ENCODE results near the gene FCSK. TPM values are rescaled to one million over a fixed set of nuclear protein-coding genes. Genes with fewer than 3 reads are reported as not detected.
A peak's percentile ranks its signal among the peaks of the same experiment; 100 is the strongest.

Gene FCSK
- total RNA-seq, 1 donor from 2014 or later: 6.5 TPM

DNA sequence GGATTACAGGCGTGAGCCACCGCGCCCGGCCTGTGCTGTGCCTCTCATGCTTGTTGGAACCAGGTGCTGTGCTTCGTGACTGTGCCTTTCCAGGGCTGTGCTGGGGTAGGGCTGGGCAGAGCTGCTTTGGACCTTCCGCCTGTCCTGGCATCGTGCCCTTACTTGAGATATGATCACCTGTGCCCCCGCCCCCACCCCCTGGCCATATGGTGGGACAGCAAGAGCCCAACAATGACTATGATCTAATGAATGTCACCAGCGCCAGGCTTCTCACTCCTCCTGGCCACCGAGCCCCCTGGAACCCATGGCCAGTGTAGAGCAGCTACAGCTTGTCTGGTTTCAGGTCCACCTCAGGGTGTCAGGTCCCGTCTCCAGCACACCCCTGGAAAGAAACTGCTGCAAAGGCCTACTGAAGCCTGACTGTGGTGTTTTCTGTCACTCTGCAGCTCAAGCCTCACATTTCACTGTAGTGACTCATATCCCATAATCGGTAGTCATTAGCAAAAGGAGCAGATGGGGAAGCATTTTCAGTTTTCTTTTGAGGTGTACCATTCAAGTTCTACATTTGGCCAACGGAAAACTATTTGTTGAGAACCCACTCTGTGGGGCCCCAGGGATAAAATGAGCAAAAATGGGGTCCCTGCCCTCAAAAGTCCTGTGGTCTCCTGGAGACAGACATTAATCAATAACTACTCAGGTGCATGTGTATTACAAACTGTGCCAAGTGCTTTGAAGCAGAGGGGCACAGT, 22.1 kb downstream of the FCSK start:
- DNase-seq (ENCODE audit: low spot score): peak; percentile 63

DNA sequence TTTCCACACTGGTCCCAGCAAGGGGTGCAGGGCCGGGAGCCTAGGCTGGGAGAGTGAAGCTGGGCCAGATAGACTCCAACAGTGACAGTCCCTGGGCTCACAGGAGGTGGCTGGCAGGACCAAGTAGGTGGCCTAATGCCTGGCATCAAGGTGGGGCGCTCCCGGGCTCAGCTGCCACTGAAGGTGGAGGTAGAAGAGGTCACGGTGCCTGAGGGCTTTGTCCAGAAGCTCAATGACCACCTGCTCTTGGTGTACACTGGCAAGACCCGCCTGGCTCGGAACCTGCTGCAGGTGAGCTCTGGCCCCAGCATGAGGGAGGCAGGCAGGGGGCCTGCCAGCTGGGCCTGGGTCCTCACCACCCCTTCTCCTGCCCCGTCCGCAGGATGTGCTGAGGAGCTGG, 23.8 kb downstream of the FCSK start:
- no peak for DNase-seq (ENCODE audit: low spot score)

DNA sequence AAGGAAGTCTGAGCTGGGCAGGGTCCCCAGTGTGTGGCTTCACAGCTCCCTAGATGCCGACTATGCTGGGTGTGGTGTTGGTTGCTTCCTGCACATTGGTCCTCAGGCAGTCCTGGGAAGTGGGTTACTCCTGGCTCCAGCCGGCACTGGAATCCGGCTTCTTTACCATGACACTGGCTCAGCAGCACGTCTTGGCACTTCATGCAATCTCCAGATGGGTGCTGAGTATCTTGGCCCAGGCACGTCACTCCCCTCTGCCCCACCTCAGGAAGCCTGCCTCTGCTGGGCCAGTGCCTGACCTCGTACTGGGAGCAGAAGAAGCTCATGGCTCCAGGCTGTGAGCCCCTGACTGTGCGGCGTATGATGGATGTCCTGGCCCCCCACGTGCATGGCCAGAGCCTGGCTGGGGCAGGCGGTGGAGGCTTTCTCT, 24.5 kb downstream of the FCSK start:
- peak; percentile 18 for DNase-seq (ENCODE audit: low spot score)

DNA sequence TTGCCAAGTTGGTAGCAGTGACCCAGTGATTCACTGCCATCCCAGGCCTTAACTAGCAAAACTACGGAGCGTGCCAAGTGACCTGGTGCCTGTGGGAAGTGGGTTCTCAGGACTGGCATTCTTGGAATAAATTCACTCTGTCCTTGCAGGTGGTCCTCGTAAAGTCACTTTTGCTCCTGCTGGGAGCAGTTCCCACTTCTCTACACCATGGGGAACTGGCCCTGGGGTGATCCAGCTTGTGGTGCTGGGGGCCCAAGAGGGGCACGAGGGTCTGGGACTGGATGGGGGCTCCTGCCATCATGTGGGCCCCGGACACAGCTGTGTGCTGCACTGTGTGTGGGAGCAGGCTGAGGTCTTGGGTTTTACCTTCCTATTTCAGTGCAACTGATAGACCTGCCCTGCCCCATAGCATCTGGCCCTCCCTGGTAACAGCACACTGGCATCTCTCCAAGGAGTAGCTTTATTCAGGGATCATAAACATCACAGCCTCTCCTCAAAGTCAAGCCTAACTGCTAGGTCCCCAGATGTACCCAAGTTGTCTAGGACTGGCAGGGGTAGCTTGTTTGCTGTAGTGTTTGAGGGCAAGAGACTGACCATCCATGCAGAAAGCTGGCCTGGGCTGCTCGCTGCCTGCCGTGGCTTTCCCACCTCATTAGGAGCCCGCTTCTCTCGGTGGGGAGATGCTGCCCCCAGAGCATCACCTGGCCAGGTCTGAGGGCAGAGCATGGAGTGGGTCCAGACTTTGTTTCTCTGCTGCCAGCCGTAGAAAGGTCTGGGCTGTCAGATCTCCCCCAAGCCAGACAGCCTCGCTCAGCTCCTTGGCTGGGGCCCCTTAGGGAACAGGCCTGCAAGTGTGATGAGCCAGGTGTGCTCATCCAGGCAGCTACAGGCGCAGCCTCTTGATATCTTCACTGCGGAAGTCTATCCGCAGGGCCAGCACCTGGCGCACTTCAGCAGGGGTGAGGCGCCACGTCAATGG, 26.0 kb downstream of the FCSK start:
- DNase-seq (ENCODE audit: low spot score): no peak

DNA sequence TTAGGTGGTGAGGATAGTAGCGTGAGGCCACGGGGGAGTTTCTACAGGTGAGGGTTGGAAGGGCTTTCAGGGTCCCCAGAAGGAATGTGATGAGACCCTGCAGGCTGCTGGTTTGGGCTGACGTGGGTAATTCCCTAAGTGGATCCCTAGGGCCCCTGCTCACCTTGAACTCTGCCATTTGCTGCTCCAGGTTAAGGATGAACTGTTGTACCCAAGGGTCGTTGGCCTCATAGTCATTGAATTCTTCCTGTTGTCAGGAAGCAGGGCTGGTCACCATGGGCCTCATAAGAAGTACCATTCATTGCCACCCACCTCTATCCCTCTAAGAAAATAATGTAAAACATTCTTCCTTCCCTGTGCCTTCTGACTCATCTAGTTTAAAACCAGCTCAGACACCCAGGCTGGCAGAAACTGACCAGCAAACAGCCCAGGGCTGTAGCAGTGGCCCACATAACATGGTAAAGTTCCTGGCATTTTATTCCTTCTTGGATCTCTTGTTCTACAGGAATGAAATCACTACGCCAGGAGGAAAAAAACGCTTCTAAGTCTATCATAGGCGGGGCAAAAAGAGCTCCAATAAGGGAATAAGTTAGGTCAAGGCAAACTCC, 27.6 kb downstream of the FCSK start:
- no peak for DNase-seq (ENCODE audit: low spot score)

DNA sequence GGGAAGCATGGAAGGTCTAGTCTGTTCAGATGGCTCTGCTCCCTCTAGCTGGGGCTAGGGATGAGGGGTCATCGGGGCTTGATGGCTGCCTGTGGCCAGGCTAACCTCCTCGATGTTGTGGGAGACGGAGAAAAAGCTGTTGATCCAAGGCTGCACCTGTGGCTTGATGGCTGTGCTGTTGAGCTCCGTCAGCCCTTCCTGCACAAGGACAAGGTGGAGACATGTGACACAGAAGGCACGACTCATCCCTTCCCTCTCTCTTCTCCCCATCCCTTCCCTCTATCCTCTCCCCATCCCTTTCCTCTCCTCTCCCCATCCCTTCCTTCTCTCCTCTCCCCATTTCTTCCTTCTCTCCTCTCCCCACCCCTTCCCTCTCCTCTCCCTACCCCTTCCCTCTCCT, 28.2 kb downstream of the FCSK start:
- DNase-seq (ENCODE audit: low spot score): no peak

DNA sequence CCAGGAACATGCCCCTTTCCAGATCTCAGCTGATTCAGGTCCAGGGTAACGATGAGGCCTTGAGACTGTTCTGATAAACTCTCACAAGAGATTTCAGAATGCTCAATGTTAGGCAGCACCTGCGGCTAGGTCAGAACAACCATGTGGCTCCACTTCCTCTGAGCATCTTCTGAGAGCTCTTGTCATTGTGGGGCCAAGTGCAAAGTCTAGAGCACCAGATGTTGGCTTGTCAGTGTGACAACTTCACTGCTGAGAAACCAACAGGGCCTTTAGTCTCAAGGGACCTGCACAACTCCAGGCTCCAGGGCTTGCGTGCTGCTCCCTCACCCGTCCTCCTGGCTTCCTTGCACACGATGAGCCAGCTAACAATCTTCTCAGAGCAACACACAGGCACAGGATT, 29.0 kb downstream of the FCSK start:
- DNase-seq (ENCODE audit: low spot score): no peak

DNA sequence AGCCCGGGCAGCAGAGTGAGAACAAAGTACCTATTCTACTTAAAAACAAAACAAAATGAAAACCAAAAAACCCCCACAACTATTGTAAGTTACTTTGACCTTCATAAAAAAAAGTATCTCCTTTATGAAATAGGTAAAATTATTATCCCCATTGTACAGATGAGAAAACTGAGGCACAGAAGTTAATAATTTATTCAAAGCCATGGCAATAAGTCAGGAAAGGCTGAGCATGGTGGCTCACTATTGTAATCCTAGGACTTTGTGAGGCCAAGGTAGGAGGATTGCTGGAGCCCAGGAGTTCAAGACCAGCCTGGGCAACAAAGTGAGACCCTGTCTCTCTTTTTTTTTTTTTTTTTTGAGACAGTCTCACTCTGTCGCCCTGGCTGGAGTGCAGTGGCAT, 30.5 kb downstream of the FCSK start:
- DNase-seq (ENCODE audit: low spot score): no peak

DNA sequence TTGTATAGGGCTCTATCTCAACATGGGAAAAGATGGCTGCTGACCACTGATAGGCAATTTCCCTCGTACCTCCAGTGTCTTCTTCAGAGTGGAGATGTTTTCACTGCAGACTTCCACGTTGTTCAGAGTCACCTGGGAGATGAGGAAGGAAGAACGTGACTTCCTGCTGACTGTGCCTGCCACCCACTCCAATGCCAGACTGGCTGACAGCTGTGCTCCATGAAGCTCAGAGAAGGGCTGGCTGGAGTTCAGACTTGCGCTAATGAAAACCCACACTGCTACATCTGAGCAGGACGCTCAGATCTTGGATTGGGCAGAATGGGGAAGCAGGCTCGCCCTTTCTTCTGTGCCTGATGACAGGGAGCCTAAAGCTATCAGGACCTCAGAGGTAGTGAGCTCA, 35.9 kb downstream of the FCSK start:
- DNase-seq (ENCODE audit: low spot score): no peak

DNA sequence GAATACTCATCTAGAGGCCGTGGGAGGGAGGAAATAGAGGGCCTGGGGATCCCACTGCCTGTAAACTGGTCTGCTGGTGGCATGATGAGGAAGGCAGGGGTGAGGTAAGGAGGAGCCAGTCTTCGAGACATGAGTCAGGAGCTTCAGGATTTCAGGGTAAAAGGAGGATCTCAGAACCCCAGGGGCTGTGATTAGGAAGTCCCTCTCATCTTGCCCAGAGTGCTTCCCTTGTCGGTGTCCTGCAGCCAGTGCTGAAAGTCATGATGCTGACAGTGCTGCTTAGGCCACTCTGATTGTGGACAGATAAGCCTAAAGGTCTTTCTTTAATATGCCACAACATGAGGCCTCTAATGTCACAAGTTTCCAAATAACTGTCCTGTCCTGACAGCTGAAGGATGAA, 39.4 kb downstream of the FCSK start:
- DNase-seq (ENCODE audit: low spot score): no peak

DNA sequence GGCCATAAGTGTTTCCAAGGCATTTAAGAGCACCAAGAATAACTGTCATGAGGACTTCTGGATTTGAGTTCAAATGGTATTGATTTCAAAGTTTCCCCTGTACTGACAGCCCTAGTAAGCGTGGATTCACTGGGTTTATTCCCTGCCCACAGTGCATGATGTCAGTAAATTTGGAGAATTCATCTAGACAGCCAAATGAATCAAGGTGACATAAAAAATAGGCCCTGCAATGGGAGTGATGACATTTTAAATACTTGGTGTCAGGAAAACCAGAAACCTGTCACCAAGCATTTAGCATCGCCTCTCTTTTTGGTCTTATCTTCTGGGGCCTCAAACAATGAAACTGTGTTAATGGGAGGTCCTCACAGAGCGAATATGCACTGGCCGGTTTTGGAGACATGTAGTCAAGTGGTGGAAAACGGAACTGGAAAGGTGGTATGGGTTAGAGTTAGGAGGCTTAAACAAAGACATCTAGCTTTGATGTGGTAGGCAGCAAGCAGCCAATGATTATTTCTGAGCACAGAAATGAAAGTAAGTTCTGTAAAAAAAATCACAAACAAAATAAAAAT, 39.9 kb downstream of the FCSK start:
- no peak for DNase-seq (ENCODE audit: low spot score)

DNA sequence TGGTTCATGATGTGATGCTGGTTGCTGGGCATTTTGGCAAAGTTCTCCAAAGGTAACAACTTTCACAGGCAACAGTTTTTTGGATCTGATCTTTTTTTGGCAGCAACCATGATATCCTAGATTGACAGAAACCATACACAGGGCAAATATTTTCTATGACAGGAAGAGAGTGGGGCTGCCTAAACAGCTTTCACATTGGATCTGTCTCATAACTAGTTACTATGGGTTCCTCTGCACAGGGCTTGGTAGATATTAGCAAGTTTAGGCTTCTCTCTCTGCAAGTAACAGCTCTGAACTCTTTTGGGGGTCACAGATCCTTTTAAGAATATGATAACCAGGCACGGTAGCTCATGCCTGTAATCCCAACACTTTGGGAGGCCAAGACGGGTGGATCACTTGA, 40.4 kb downstream of the FCSK start:
- no peak for DNase-seq (ENCODE audit: low spot score)

DNA sequence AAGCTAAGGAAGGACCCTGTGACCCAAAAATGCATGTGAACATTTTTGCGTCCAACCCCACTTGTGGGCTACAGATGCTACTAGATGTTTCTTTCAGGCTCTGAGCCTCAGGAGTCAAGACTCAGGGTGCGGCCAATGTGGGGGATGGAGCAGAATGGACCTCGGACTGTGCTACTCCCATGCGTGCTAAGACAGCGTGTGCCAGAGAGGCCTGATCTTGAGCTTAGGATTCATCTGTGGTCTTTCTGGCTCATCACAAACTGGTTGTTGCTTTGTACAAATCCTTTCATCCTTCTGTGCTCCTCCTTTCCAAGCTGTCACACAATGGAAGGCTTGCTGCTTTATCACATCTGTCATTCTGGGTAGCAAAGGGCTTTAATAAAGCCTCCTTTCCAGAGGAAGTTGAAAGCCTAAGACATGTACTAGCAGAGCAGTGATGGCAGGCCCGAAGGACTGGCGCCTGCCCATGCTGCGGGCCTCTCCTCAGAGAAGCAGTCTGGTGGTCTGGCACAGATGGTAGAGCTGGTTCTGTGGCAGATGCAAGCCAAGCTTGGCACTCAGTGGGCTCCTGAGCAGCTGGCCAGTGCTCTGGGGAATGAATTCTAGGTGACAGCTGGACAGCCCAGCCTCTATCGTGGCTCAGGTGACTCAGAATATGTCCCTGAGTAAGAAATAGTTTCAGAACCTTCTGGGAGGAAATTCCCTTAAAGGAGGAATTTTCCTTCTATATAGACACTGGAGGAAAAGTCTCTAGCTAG, 41.2 kb downstream of the FCSK start:
- no peak for DNase-seq (ENCODE audit: low spot score)

DNA sequence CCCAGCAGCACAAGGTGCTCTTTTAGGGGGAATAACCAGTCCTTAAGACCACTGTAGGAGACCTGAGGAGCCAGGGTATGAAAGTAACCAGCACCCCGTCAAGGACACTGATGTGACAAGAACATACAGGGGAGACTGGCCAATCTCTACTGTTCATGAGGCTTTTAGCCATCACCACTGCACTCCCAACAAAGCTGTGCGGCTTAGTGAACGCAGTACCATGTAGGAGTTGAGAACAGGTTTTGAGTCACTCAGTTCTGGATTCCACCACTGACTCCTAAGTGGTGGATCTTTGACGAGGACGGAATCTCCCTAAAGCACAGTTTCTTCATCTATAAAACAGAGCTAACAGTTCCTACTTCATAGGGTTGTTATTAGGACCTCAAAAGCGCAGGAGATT, 42.1 kb downstream of the FCSK start:
- DNase-seq (ENCODE audit: low spot score): no peak

DNA sequence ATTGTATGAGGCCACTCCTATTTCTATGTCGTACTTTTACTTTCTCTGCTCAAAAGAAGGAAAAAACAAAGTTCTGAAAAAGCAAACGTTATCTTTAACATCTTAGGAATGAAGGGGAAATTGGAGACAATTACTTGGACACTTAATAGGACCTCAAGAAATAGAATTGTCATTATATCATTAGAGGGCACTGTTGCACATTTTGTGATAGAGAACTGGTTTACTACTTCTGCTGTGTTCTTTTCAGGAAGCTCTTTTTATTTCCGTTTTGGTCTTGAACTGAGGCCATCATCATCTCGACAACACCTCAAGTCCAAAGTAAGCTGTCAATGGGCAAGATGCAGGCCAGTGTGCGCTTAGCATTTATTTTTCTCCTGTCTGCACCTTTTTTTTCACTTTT, 54.4 kb downstream of the FCSK start:
- DNase-seq (ENCODE audit: low spot score): no peak

DNA sequence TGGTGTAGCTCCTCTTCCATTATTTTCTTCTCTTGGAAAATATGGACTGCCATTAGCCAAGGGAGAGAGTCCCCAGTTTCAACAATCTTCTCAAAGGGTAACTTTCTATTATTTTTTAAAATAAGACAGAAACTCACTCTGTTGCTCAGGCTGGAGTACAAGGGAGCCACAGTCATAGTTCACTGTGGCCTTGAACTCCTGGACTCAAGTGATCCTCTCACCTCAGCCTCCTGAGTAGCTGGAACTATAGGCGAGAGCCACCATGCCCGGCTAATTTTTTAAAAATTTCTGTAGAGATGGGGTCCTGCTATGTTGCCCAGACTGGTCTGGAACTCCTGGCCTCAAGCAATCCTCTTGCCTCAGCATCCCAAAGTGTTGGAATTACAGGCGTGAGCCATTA, 55.8 kb downstream of the FCSK start:
- DNase-seq (ENCODE audit: low spot score): no peak

DNA sequence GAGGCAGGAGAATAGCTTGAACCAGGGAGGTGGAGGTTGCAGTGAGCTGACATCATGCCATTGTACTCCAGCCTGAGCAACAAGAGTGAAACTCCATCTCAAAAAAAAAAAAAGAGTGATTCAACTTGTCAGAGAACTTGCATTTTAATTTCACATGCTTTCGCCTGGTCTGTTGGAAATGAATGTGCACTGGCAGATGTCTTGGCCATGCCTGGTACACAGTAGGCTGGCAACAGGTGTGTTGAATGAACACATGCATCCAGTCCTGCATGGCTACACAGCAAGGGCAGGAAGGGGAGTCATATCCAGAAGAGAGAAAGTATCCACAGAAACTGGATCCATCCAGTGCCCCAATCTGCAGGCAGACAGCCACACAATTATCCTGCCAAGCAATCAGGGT, 57.4 kb downstream of the FCSK start:
- no peak for DNase-seq (ENCODE audit: low spot score)

DNA sequence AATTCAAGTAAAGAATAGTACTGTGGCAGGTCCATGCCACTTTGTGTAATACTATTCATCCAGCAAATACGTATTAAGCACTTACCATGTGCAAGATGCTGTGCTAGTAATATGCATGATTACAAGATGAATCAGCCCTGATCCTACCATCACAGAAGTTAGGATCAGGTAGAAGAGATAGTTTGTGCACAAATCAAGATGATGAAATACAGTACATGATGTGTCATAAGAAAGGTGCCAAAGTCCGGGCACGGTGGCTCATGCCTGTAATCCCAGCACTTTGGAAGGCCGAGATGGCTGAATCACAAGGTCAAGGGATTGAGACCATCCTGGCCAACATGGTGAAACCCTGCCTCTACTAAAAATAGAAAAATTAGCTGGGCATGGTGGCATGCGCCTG, 58.1 kb downstream of the FCSK start:
- no peak for DNase-seq (ENCODE audit: low spot score)

DNA sequence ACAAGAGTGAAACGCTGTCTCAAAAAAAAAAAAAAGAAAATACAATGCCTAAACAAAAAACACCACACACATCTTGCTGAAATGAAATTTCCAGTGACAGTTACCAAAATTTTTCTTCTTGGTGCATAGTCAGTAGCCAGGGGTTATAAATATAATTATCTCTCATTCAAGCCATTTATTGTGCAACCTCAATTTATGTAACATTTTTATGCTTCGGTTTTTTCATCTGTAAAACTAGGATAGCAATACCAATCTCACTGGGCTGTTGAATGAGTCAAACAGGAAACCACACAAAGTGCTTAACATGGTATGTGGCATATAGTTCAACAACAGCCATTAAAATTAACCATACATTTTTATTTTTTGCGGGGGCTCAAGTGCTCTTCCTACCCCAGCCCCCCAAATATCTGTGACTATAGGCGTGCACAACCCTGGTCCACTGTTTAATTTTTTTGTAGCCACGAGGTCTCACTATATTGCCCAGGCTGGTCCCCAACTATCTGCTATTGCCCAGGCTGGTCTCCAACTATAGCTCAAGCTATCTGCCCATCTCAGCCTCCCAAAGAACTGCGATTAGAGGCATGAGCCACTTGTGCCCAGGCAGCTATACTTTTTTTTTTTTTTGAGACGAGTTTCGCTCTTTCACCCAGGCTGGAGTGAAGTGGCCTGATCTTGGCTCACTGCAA, 66.4 kb downstream of the FCSK start:
- no peak for DNase-seq (ENCODE audit: low spot score)

DNA sequence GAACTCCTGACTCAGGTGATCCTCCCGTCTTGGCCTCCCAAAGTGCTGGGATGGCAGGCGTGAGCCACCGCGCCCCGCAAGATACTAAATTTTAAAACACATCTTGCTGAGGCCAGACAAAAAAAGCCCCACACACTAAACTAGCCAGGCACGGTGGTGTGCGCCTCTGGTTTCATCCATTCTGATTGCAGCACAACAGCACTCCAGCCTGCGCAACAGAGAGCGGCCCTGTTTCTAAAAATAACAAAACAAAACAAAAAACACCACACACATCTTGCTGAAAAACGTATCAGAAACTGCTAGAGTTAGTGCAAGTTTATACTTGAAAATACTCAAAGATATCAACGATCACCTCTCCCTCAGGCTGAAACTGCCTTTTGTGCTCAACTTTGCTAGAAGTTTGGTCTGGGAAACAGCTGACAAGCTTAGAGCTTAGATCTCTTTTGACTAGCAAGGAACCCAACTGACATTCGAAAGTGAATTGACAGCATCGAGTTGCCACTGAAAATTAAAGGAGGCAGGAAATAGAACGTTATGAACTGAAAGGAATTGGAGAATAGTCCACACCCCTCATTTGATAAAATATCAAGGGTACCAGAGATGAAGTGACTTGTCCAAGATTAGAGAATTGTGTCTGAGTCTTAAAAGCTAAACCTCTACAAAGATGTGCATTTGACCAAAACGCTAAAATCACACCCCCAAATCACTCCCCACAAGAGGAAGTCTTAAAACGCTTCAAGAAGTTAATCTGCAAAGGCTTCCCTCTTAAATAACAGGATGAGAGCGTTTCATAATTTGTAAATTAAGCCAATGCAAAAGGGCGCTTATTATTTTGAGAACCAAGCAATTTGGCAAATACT, 68.1 kb downstream of the FCSK start:
- DNase-seq (ENCODE audit: low spot score): no peak

Measured in umbilical cord (tissue), 2 donors.